Measurements from ENCODE around the gene ALOX15.
"Not testable (repeated sequence)": the region's sequence is repeated elsewhere in the genome, so short reads cannot be mapped to it uniquely, and the experiment has no call there.

Gene ALOX15

GRCh38 chr17:4593021-4593421 lies 48.5 kb downstream of the ALOX15 start:
- DNase-seq (ENCODE audit: low spot score), result no peak
- Histone ChIP-seq H3K27ac (no peak overlapping the region), H3K4me3 (no peak overlapping the region)
- TF ChIP-seq, protein P1, sequence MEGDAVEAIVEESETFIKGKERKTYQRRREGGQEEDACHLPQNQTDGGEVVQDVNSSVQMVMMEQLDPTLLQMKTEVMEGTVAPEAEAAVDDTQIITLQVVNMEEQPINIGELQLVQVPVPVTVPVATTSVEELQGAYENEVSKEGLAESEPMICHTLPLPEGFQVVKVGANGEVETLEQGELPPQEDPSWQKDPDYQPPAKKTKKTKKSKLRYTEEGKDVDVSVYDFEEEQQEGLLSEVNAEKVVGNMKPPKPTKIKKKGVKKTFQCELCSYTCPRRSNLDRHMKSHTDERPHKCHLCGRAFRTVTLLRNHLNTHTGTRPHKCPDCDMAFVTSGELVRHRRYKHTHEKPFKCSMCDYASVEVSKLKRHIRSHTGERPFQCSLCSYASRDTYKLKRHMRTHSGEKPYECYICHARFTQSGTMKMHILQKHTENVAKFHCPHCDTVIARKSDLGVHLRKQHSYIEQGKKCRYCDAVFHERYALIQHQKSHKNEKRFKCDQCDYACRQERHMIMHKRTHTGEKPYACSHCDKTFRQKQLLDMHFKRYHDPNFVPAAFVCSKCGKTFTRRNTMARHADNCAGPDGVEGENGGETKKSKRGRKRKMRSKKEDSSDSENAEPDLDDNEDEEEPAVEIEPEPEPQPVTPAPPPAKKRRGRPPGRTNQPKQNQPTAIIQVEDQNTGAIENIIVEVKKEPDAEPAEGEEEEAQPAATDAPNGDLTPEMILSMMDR (IDR thresholded peaks at IDR 0.05), result no peak

DNA sequence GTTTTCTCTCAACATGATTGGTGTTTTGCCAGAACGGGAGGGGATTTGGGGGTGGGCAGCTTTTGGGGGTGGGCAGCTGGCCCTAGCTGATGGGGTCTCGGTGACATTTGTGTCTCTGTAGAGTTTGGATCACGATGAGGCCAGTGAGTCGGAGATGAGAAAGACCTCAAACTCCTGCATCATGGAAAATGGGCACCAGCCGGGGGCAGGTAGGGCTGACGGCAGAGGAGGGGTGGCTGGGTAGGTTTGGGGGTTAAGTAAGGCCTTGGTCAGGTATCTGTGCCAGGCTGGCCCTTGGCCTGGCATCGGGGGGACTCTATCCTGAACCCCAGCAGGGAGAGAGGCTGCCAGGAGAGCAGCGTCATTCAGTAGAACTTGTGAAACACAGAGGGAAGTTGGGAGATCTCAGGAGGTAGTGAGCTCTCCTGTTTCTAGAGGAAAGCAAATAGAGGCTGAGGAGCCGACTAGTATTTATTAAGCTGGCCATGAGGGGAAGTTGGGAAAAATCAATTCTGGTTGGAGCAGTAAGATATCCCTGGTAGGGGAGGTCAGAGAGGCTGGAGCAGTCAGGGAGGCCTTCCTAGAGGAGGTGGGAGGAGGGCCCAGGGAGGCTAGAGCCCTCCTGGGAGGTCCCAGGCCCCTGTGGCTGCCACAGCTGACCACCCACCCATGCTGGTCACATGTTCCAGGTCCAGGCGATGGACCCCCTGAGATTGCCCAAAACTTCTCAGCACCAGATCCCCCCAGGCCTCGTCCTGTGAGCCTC lies 49.1 kb downstream of the ALOX15 start:
- no peak for DNase-seq (ENCODE audit: low spot score)
- no peak overlapping the region for H3K27ac ChIP-seq
- TF ChIP-seq, protein P1 (IDR thresholded peaks at IDR 0.05), result no peak
- H3K4me3 ChIP-seq, result no peak overlapping the region

GRCh38 chr17:4591529-4591928 lies 49.9 kb downstream of the ALOX15 start:
- Histone ChIP-seq H3K27ac (no peak overlapping the region), H3K4me3 (no peak overlapping the region)
- TF ChIP-seq, protein P1 (IDR thresholded peaks at IDR 0.05), result no peak
- no peak for DNase-seq (ENCODE audit: low spot score)

DNA sequence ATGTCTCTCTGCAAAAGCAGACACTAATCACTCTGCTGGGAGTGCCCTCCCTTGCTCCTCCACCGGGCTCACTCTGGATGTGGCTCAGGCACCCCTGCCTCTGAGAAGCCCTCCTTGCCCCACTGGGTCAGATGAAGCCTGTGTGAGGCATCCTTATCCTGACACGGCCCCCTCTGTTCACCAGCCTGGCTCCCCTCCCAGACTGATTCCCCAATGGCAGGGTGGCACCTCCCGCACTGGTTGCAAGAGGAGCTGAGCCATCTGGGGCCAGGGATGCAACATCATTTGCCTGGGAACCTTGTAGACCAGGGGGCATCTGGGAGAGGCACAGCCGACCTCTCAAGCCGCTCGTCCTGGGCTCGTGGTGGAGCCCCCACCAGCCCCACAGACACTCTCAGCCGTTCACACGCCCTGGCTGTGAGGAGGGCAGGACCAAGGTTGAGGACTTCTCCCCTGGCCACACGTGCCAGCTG lies 50.5 kb downstream of the ALOX15 start:
- no peak for DNase-seq (ENCODE audit: low spot score)
- TF ChIP-seq, protein P1 (IDR thresholded peaks at IDR 0.05), result no peak
- Histone ChIP-seq H3K4me3 (no peak overlapping the region), H3K27ac (no peak overlapping the region)

- H3K27ac ChIP-seq; DNase-seq (ENCODE audit: low spot score); H3K4me3 ChIP-seq: not testable (repeated sequence)
These were observed 51.4 kb downstream of the ALOX15 start for GRCh38 chr17:4590042-4590441.

- no peak overlapping the region for H3K27ac ChIP-seq
- TF ChIP-seq, protein P1 (IDR thresholded peaks at IDR 0.05), result no peak
- no peak overlapping the region for H3K4me3 ChIP-seq
- no peak for DNase-seq (ENCODE audit: low spot score)
These were observed 52.4 kb downstream of the ALOX15 start for GRCh38 chr17:4588898-4589625.

- no peak for DNase-seq (ENCODE audit: low spot score)
- TF ChIP-seq, protein P1 (IDR thresholded peaks at IDR 0.05), result no peak
- no peak overlapping the region for H3K4me3 ChIP-seq
- peak overlapping the region in 1 of 2 donors; percentile 1 for H3K27ac ChIP-seq
These were observed 53.1 kb downstream of the ALOX15 start for GRCh38 chr17:4588391-4588790.
